Hepatocyte (in vitro differentiated cells): ENCODE measurements around the gene BIVM.

Experiments
- EZH2 ChIP-seq: fragments of 200-600 bp; sonication (generic); IDR thresholded peaks from 2 replicates; pipeline ENCODE4 v1.6.1; 2016; ENCODE audit warnings: antibody characterized with exemption, mild to moderate bottlenecking, borderline replicate concordance
- TF ChIP-seq, protein P1 (sequence below): fragments of 200-600 bp; sonication (generic); IDR thresholded peaks from 2 replicates; pipeline ENCODE4 v1.5.1; 2016; ENCODE audit warnings: antibody characterized with exemption, mild to moderate bottlenecking; ENCODE audit not compliant: poor library complexity

DNA sequence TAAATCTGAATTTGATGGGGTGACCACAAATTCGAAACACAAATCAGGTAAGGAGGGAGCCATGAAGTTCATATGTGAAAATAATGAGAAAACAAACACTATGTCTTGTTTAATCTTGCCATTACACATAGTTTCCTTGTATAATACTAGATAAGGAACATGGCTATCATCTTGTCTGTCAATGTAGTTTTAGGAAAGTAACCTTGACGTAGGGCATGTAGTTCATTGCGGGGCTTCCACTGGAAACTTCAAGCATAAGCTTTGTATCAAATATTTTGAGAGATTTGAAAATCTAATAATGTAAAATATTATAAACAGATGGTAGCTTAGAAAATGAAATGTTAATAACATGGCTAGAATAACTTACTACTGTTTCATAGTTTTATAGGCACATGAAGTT lies 8.8 kb downstream of the BIVM start:
- TF ChIP-seq, protein P1, sequence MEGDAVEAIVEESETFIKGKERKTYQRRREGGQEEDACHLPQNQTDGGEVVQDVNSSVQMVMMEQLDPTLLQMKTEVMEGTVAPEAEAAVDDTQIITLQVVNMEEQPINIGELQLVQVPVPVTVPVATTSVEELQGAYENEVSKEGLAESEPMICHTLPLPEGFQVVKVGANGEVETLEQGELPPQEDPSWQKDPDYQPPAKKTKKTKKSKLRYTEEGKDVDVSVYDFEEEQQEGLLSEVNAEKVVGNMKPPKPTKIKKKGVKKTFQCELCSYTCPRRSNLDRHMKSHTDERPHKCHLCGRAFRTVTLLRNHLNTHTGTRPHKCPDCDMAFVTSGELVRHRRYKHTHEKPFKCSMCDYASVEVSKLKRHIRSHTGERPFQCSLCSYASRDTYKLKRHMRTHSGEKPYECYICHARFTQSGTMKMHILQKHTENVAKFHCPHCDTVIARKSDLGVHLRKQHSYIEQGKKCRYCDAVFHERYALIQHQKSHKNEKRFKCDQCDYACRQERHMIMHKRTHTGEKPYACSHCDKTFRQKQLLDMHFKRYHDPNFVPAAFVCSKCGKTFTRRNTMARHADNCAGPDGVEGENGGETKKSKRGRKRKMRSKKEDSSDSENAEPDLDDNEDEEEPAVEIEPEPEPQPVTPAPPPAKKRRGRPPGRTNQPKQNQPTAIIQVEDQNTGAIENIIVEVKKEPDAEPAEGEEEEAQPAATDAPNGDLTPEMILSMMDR = no peak
- no peak for TF ChIP-seq EZH2
